Neural cell (in vitro differentiated cells): ENCODE measurements around the gene SH3RF2. TPM values are rescaled to one million over a fixed set of nuclear protein-coding genes. Genes with fewer than 3 reads are reported as not detected.

Experiments used
- H2AFZ ChIP-seq: fragments of 200-600, 300-800 bp; sonication (generic), shearing (Covaris generic); 2 replicates; pipeline ENCODE4 v1.6.0; 2014; ENCODE audit warnings: low read depth, mild to moderate bottlenecking, antibody characterized with exemption, low read length, moderate library complexity
- H3F3A ChIP-seq: fragments of 200-600 bp; shearing (Covaris generic); 2 replicates; pipeline ENCODE4 v1.6.1; 2016; ENCODE audit warnings: mild to moderate bottlenecking, moderate library complexity, mixed read lengths, antibody characterized with exemption, low read length; ENCODE audit not compliant: insufficient read depth, poor library complexity, severe bottlenecking
- H3K27ac ChIP-seq: fragments of 200-600, 300-800 bp; sonication (generic), shearing (Covaris generic); 2 replicates; pipeline ENCODE4 v1.5.1; 2014; ENCODE audit warnings: mild to moderate bottlenecking, low read length, moderate library complexity
- H3K27me3 ChIP-seq: fragments of 300-800, 200-600 bp; sonication (generic), shearing (Covaris generic); 2 replicates; pipeline ENCODE4 v1.6.0; 2014; ENCODE audit warnings: mild to moderate bottlenecking, low read depth, low read length, moderate library complexity; ENCODE audit not compliant: insufficient read depth
- H3K36me3 ChIP-seq: fragments of 300-800, 200-600 bp; sonication (generic), shearing (Covaris generic); 2 replicates; pipeline ENCODE4 v1.5.1; 2014; ENCODE audit warnings: mild to moderate bottlenecking, antibody characterized with exemption, low read length, moderate library complexity; ENCODE audit not compliant: insufficient read depth
- H3K4me2 ChIP-seq: fragments of 300-800, 200-600 bp; sonication (generic), shearing (Covaris generic); 2 replicates; pipeline ENCODE4 v1.6.0; 2014; ENCODE audit warnings: mild to moderate bottlenecking, low read length
- H3K4me3 ChIP-seq: fragments of 300-800, 200-600 bp; sonication (generic), shearing (Covaris generic); 2 replicates; pipeline ENCODE4 v1.5.1; 2014; ENCODE audit warnings: mild to moderate bottlenecking, low read length, moderate library complexity
- H3K79me2 ChIP-seq: fragments of 200-600 bp; shearing (Covaris generic); replicated peaks from 2 replicates; pipeline ENCODE4 v1.6.0; 2014; ENCODE audit warnings: mild to moderate bottlenecking, low read length, moderate library complexity; ENCODE audit not compliant: insufficient read depth
- H3K9ac ChIP-seq: fragments of 300-800, 200-600 bp; sonication (generic), shearing (Covaris generic); 2 replicates; pipeline ENCODE4 v1.6.1; 2016; ENCODE audit warnings: mild to moderate bottlenecking, low read length, mixed read lengths
- H3K9me2 ChIP-seq: fragments of 200-600 bp; shearing (Covaris generic); 2 replicates; pipeline ENCODE4 v1.6.1; 2016; ENCODE audit warnings: mild to moderate bottlenecking, low read length, mixed read lengths; ENCODE audit not compliant: insufficient read depth
- H3K9me3 ChIP-seq: fragments of 200-600, 300-800 bp; sonication (generic), shearing (Covaris generic); 2 replicates; pipeline ENCODE4 v1.6.1; 2016; ENCODE audit warnings: mild to moderate bottlenecking, mixed run types, low read length, moderate library complexity, mixed read lengths
- H4K20me1 ChIP-seq: fragments of 200-600 bp; shearing (Covaris generic); 2 replicates; pipeline ENCODE4 v1.6.1; 2016; ENCODE audit warnings: mild to moderate bottlenecking, mixed run types; ENCODE audit not compliant: insufficient read depth
- CTCF ChIP-seq: fragments of 450-650 bp; IDR thresholded peaks from 2 replicates; pipeline ENCODE4 v1.5.1; 2014; ENCODE audit warnings: antibody characterized with exemption, mild to moderate bottlenecking, moderate library complexity; ENCODE audit not compliant: poor library complexity, severe bottlenecking
- EP300 ChIP-seq: fragments of 450-650 bp; conservative IDR thresholded peaks from 2 replicates; pipeline ENCODE4 v1.6.1; 2014; ENCODE audit warnings: antibody characterized with exemption, mild to moderate bottlenecking, moderate library complexity; ENCODE audit not compliant: poor library complexity, severe bottlenecking
- TAF1 ChIP-seq: IDR thresholded peaks from 2 replicates; pipeline ENCODE4 v1.6.1; 2012; ENCODE audit warnings: low read depth
- polyA plus RNA-seq: library from polyadenylated mRNA; depleted of rRNA; stranded (reverse); fragments of >200 nt; gene quantifications from 2 replicates; pipeline ENCODE4 v1.2.3, GENCODE V29; 2014

SH3RF2 gene
- polyA plus RNA-seq, 1 donor from 2014 or later: not detected

- H3K27ac ChIP-seq: no peak overlapping the region
- H3K4me2 ChIP-seq: no peak overlapping the region
- no peaks in the 10 kb centered on the region for H3K79me2 ChIP-seq
- no peaks in the 10 kb centered on the region for H3K9me3 ChIP-seq
- no peaks in the 10 kb centered on the region for H3K36me3 ChIP-seq
- no peaks in the 10 kb centered on the region for H4K20me1 ChIP-seq
- H2AFZ ChIP-seq: no peak overlapping the region
- no peak overlapping the region for H3K4me3 ChIP-seq
- TF ChIP-seq CTCF: no peak
- no peak for TF ChIP-seq TAF1
- TF ChIP-seq EP300: no peak
- no peaks in the 10 kb centered on the region for H3F3A ChIP-seq
- H3K27me3 ChIP-seq: no peaks in the 10 kb centered on the region
- no peaks in the 10 kb centered on the region for H3K9me2 ChIP-seq
- H3K9ac ChIP-seq: no peak overlapping the region
Measured at GRCh38 chr5:146112476-146112875, 176.1 kb downstream of the SH3RF2 start.

Other genes with a start within 250 kb of the SH3RF2 start
- 0.16 TPM in 1 of 2 replicates, not detected in the other for gene PRELID2, start 101.2 kb upstream of the SH3RF2 start, polyA plus RNA-seq
- gene GRXCR2, start 63.6 kb upstream of the SH3RF2 start, polyA plus RNA-seq: 0.36 TPM in 1 of 2 replicates, not detected in the other
- gene PLAC8L1, start 169.0 kb downstream of the SH3RF2 start, polyA plus RNA-seq: 0.93 and 1.2 TPM in 2 replicates
- 102 and 147 TPM in 2 replicates for gene LARS1, start 246.1 kb downstream of the SH3RF2 start, polyA plus RNA-seq